ENCODE results near the gene MSI2.
"Not testable (repeated sequence)": the region's sequence is repeated elsewhere in the genome, so short reads cannot be mapped to it uniquely, and the experiment has no call there.

MSI2 gene

DNA sequence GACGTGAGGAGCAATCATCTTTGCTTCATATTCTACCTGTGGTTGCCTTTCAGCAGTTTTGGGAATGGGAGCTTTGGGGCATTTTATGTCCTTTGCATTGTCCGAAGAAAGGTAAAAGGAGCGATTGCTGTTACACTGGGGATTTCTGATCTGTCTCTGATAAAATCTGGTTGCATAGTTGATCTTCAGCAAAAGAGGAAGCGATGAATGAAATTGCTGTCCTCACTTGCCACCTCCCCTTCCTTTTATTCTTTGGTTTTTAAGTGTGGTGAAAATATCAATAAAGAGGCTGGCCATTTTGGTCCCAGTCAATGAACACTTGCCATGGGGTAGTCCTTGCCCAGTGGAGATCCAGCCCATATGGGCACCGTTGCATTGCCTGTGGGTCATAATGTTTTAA is 236.8 kb downstream of the MSI2 start:
- DNase-seq: no peak

DNA sequence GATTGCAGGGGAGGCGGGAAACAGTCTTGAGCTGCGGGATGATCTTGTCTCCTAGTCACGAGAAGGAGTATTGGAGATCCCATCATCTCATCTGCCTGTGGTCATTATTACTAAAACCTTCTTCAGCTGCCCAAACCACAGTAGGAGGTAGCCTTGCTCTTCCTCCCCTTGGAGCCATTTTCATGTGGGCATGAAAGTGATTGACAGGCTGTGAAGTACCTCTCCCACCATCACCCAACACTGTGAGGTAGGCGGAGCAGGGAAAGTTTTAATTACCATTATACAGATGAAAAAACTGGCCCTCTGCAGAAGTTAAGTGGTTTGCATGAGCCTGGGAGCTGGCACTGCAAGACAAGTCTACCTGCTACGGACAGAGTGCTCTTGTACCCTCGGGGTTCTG is 237.3 kb downstream of the MSI2 start:
- DNase-seq: no peak

DNA sequence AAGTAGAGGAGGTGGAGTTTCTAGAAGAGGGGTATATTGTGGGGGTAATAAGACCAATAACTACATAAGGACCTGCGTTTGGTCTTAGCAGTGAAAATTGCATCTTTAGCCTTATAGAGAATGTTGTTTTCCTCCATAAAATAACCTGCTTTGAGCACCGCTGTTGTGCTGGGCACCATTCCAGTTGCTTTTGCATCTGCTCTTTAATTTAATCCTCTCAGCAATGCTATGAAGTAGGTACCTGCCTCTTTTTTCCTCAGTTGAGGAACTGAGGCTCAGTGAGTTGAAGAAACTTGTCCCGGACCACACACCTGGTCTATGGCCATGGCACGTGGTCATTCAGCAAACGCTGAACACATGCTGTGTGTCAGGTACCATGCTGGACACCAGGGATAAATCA is 238.1 kb downstream of the MSI2 start:
- no peak for DNase-seq

DNA sequence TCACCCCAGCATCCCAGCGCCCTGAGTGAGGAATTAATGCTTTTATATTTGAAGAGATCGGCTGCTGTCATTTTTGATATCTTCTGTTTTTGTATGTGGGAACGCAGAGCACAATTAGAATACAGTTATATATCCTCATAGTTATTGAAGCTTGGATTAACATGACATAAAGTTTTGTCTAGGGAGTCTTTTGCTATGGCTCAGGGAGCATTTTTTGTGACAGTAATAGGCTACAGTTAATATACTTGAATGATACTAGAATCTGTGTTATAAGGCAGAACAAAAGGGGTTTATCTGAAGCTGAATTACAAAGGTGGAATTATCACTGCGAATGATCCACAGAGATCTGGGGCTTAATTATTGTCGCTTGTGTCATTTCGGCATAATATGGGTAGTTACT is 239.4 kb downstream of the MSI2 start:
- no peak for DNase-seq

DNA sequence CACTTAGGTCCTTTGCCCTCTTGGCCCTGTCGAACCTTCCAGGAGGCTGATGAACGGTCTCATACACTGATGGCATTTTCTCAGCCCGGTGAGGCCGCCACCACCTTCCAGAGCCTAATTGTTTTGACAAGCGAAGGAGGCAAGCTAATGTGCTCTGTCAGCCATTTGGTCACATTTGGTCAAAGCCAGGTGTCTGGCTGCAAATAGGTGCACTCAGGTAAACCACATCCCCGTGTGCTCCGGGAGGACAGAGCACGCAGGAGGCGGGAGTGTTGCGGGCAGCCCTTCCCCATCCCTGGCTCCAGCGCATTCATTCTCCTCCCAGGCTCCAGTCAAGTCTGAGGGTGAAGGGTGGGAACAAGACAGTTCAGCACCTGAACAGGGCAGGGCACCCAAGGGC is 240.1 kb downstream of the MSI2 start:
- DNase-seq: no peak

DNA sequence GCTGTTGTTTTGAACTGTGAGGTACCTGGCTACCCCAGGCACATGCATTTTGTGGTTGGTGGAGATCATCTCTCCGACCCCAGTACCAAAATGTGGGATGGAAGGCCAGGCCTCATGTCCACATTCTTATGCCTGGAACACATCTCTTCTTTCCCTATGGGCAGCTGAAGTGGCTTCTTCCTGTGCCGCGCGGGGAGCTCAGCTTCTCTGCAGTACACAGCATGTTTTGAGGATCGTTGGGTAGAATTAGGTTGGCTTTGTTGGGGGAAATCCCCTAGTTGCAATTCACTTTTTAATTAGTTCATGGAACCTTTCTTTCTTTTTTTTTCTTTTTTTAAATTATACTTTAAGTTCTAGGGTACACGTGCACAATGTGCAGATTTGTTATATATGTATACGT is 242.1 kb downstream of the MSI2 start:
- no peak for DNase-seq

DNA sequence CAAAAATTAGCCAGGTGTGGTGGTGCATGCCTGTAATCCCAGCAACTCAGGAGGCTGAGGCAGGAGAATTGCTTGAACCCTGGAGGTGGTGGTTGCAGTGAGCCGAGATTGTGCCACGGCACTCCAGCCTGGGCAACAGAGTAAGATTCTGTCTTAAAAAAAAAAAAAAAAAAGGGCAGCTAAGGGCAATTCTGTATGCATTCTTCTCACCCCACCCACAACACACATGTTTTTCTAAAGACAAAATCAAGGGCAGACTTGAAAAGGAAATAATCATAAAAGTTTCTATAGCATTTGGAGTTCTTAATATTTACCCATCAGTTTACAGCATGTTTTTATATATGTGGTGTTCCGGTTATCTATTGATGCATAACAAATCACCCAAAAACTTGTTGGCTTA is 242.9 kb downstream of the MSI2 start:
- DNase-seq: not testable (repeated sequence)

DNA sequence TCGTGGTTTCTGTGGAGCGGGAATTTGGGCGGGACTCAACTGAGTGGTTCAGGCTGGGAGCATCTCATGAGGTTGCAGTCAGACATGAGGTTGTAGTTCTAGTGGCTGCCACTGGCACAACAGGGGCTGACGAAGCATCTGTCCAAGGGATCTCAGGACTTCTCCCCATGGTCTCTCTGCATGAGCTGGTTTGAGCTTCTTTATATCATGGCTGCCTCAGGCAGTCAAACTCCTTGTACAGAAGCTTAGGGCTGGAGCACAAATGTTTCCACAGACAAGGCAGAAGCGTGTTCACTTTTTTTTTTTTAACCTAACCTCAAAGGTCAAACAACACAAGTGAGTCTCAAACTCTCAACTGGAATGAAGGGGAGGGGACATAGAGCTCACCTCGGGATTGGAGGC is 243.3 kb downstream of the MSI2 start:
- DNase-seq: no peak

DNA sequence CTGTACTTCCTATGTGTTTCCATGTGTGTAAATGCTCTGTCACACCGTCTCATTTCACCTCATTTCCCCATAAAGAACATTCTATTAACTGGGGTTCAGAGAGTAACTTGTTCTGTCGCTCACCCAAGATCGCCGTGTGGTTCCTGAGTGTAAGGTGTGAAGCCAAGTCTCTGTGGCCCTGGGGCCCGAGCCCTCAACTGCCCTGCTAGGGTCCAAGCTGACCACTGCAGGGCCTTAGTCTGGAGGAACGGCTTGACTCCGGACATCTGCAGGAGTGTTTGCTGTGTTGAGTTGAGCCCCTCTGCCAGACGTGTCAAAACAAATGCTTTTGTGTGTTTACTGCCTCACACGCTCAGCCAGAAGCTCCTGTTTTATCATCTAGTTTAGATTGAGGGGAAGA is 244.7 kb downstream of the MSI2 start:
- no peak for DNase-seq

DNA sequence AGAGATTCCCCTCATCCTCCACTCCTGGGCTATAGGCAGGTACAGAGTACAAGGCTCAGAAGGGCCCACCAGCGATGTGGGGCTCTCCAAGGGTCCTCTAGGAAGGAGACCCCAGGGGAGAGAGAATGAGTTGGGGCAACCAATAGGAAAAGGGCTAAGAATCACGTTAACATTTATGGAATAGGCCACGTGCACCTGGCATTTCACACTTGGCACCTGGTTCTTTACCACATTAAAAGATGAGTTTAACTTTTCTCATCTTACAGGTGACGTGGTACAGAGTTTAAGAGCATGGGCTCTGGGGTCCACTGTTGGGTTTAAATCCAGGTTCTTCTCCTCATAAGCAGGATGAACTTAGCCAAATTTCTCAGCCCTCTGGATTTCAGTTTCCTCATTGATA is 245.7 kb downstream of the MSI2 start:
- DNase-seq: no peak

GRCh38 chr17:57502811-57503241 is 246.5 kb downstream of the MSI2 start:
- DNase-seq: no peak

GRCh38 chr17:57504208-57504607 is 247.9 kb downstream of the MSI2 start:
- DNase-seq: no peak

DNA sequence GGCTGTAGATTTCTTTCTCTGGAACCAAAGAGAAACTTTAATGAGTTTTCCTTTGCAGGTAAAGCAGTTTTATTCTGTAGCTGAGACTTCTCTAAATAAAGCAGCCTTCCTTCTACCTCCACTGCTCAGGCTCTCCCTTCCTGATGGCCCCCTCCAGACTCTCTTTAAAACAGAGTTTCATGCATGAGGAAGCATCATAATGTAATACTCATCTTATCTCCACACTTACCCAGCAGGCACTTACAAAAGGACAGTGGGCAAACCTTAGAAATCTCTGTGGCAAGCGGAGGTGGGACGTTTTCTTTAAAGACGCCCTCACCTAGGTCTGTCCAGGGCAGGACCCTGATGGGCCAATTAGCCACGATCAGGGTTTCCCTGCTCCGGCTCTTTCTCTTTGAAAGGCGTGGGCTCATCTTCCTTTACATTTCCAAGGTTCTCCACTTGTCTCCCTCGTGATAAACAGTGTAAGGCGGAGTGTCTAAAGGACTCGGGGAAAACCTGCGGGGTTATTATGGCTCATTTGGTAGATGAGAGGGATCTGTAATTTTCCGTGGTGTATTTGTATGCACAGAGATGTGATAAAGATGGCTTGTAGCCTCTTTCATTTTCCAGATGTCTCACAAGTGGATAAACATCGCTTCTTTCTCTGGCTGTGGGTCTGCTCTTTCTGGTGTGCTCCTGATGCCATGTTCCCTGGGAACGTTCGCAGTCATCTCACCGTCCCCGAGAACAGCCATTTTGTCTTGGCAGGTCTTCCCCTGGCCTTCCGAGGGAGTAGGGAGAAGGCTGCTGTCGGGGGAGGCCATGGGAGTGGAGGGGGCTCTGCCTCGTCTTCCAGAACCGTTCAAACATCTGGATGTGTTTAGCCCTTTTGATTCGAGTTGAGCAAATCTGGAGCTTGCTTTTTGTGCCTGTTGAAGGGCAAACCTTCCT is 249.8 kb downstream of the MSI2 start:
- no peak for DNase-seq

DNA sequence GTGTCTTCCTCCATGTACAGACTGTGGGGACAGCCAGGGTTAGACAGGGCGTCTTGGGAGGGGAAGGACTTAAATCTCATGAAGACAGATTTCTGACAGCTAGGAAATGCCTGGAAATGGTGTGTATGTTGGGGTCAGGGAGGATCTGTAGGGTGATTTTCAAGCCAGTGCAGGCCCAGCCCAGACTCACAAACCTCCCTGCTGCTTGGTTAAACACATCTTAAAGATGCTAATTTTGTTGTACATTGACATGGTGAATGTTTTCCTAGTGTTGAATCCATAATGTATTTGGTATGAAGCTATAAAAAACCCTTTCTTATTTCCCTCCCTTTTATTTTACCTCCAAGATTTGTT is 250.4 kb downstream of the MSI2 start:
- no peak for DNase-seq

- no peak for DNase-seq
Measured at GRCh38 chr17:57507828-57508227, 251.5 kb downstream of the MSI2 start.

DNA sequence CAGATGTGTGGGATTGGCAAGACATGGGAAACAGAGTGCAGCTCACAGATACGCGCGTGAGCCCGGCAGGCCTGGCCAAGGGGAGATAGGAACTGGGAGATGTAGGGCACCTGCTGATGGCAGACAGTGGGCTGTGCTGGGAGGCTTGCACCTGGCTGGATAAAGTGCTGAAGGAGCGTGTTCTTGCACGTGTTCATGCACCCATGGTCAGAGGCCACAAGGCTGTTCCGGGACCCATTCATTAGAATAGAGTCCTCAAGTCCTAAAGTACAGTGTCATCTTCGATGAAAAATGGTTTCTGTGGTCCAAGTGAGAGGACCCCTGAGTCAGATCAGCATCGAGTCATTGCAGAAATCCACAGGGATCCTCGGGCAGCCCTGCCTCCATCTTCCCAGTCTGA is 252.3 kb downstream of the MSI2 start:
- DNase-seq: no peak

DNA sequence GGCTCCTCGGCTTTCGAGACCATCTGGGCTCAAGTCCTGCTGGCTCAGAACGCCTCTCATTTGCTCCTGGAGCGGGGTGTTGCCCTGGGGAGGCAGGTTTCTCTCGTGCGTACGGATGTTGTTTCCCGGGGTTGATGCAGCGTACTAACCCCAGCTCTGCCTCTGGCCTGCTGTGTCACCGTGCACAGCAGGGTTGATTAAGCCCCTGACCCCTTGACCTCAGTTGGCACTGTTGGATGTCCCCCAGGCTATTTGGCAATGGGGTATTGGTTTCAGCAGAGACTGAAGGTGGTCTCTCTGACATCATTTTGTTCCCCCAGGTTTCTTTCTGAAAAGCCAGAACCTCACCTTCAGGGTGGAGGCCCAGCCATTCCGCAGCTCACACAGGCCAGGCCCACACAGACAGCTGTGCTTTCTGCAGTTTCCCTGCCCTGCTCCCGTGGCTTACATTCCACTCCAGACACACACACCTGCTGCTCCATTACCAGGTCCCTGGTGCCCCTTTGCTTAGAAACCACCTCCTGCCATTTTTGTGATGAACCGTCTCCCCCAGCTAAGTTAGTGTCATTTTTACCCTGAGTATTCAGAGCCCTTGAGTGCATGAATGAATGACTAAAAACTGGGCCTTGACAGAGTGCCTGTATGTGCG is 255.3 kb downstream of the MSI2 start:
- DNase-seq: no peak

GRCh38 chr17:57512258-57512657 is 255.9 kb downstream of the MSI2 start:
- DNase-seq: no peak

DNA sequence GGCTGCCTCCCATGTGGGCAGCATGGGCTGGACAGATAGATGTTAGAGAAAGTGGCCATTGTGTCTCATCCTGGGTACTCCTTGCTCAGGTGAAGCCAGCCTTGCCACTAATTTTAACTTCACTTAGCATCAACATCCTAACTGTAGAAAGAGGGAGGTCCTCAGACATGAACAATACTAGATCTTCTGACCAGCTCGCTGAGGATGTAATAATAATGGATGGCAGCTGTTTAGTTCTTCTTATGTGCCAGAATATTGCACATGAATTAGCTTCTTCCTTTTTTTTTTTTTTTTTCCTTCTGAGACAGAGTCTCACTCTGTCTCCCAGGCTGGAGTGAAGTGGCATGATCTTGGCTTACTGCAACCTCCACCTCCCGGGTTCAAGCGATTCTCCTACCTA is 256.4 kb downstream of the MSI2 start:
- no peak for DNase-seq

DNA sequence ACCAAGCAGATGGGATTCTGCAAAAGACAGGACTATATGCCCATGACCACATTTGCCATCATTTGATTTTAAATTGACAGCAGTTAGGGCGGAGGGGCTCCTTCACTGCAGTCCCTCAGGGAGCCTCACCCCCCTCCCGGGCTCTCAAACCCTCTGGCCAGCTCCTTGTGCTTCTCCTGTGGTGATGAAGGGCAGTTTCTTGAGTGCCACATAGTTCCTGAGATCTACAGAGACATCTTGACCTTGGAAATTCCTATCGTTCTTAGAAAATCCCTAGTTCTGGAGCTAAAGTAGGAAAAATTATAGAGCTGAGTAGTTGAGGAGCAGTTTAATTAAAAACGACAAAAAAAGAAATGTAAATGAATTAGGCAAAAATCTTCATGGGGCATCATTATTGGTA is 257.2 kb downstream of the MSI2 start:
- no peak for DNase-seq

- DNase-seq: no peak
Measured at GRCh38 chr17:57514614-57515013, 258.3 kb downstream of the MSI2 start.

- DNase-seq: no peak
Measured at GRCh38 chr17:57515662-57516211, 259.4 kb downstream of the MSI2 start.

- DNase-seq: no peak
Measured at GRCh38 chr17:57516290-57517230, 260.2 kb downstream of the MSI2 start.

Measured in activated CD8-positive, alpha-beta memory T cell treated with anti-CD3 and anti-CD28 coated beads for 24 hours (primary cell).